Uterus (tissue), 2 donors: Measurements from ENCODE around the gene ANKRD40.

ENCODE experiments used
- POLR2A ChIP-seq, 2 donors: fragments of 450-650 bp; IDR thresholded peaks; one replicate each; pipeline ENCODE4 v1.6.1; 2016; ENCODE audit warnings: antibody characterized with exemption in 2 of 2, mild to moderate bottlenecking in 1 of 2, moderate library complexity in 1 of 2
- TF ChIP-seq, protein P1 (sequence below), 4 experiments: fragments of 200-600 bp in 2 of 4; fragments of 450-650 bp in 2 of 4; sonication (generic) in 2 of 4; IDR thresholded peaks; one replicate each; pipeline ENCODE4 v1.5.1; 2016 to 2019; ENCODE audit warnings: antibody characterized with exemption in 4 of 4, mild to moderate bottlenecking in 2 of 4, moderate library complexity in 1 of 4

DNA sequence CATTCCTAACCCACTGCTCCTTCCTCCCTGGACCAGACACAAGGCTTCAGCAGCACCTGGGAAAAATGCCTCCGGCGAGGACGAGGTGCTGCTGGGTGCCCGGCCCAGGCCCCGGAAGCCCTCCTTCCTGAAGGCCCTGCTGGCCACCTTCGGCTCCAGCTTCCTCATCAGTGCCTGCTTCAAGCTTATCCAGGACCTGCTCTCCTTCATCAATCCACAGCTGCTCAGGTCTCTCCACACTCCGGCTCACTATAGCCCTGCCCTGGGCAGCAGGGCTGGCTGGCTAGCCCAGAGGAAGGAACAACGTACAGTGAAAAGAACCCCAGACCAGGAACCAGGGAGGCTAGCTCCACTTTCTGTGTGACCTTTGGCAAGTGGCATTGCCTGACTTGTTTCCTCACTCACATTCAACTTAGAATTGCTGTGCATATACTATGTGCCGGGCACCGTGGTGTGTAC lies 46.8 kb downstream of the ANKRD40 start:
- no peak for TF ChIP-seq POLR2A (IDR thresholded peaks at IDR 0.05)
- TF ChIP-seq, protein P1, sequence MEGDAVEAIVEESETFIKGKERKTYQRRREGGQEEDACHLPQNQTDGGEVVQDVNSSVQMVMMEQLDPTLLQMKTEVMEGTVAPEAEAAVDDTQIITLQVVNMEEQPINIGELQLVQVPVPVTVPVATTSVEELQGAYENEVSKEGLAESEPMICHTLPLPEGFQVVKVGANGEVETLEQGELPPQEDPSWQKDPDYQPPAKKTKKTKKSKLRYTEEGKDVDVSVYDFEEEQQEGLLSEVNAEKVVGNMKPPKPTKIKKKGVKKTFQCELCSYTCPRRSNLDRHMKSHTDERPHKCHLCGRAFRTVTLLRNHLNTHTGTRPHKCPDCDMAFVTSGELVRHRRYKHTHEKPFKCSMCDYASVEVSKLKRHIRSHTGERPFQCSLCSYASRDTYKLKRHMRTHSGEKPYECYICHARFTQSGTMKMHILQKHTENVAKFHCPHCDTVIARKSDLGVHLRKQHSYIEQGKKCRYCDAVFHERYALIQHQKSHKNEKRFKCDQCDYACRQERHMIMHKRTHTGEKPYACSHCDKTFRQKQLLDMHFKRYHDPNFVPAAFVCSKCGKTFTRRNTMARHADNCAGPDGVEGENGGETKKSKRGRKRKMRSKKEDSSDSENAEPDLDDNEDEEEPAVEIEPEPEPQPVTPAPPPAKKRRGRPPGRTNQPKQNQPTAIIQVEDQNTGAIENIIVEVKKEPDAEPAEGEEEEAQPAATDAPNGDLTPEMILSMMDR (IDR thresholded peaks at IDR 0.05) = no peak
